HepG2 (cell line): ENCODE measurements around the gene SCP2. TPM values are rescaled to one million over a fixed set of nuclear protein-coding genes. Genes with fewer than 3 reads are reported as not detected.

Experiments
- ARNT2 ChIP-seq: sonication (generic); formaldehyde crosslinking; IDR thresholded peaks from 2 replicates; pipeline ENCODE4 v1.8.0; 2022; ENCODE audit warnings: mild to moderate bottlenecking, low read depth, missing genetic modification reagents, moderate library complexity
- CBX2 ChIP-seq, 2 experiments: fragments of 200-600 bp in 1 of 2; sonication (generic); formaldehyde crosslinking in 1 of 2; IDR thresholded peaks; 2 replicates each; pipeline versions ENCODE4 v1.7.0 to v1.8.1; 2018 to 2022; ENCODE audit warnings: low read depth in 2 of 2, low read length in 1 of 2, mild to moderate bottlenecking in 1 of 2, missing genetic modification reagents in 1 of 2
- ETV5 ChIP-seq: IDR thresholded peaks from 2 replicates; pipeline ENCODE4 v1.6.1; 2018; ENCODE audit warnings: missing biosample characterization, missing genetic modification reagents, inconsistent platforms, borderline replicate concordance
- FIP1L1 ChIP-seq: fragments of 200-400 bp; formaldehyde crosslinking; IDR thresholded peaks from 2 replicates; pipeline ENCODE4 v1.6.1; 2018; ENCODE audit warnings: low read depth, mild to moderate bottlenecking, low read length, moderate library complexity, borderline replicate concordance; ENCODE audit not compliant: insufficient read depth
- HOXA9 ChIP-seq: sonication (generic); formaldehyde crosslinking; IDR thresholded peaks from 2 replicates; pipeline ENCODE4 v1.8.1; 2022; ENCODE audit warnings: missing genetic modification reagents, mild to moderate bottlenecking, moderate library complexity, borderline replicate concordance
- KMT2B ChIP-seq: IDR thresholded peaks from 2 replicates; pipeline ENCODE4 v1.6.1; 2016; ENCODE audit warnings: missing genetic modification reagents, missing compliant biosample characterization
- MAFF ChIP-seq: IDR thresholded peaks from 2 replicates; pipeline ENCODE4 v1.6.1; 2011; ENCODE audit warnings: low read depth, low read length, improper control_type of control experiment
- NR2C2 ChIP-seq: sonication (generic); formaldehyde crosslinking; IDR thresholded peaks from 2 replicates; pipeline ENCODE4 v1.4.0; 2020; ENCODE audit warnings: missing genetic modification reagents, mild to moderate bottlenecking, moderate library complexity, borderline replicate concordance
- ONECUT2 ChIP-seq: sonication (generic); formaldehyde crosslinking; IDR thresholded peaks from 2 replicates; pipeline ENCODE4 v1.4.0; 2020; ENCODE audit warnings: missing genetic modification reagents
- SP2 ChIP-seq: sonication (generic); formaldehyde crosslinking; IDR thresholded peaks from 2 replicates; pipeline ENCODE4 v1.5.1; 2020; ENCODE audit warnings: mild to moderate bottlenecking, missing genetic modification reagents
- SRSF4 ChIP-seq: fragments of 200-400 bp; formaldehyde crosslinking; IDR thresholded peaks from one replicate; pipeline ENCODE4 v1.6.1; 2018; ENCODE audit warnings: mild to moderate bottlenecking, low read depth, low read length, moderate library complexity; ENCODE audit not compliant: poor library complexity, severe bottlenecking
- TBX3 ChIP-seq: fragments of 450-650 bp; IDR thresholded peaks from 2 replicates; pipeline ENCODE4 v1.6.1; 2017; ENCODE audit warnings: antibody characterized with exemption, mild to moderate bottlenecking, inconsistent platforms, borderline replicate concordance
- ZNF225 ChIP-seq: sonication (generic); formaldehyde crosslinking; IDR thresholded peaks from 2 replicates; pipeline ENCODE4 v1.4.0; 2020; ENCODE audit warnings: mild to moderate bottlenecking, missing genetic modification reagents
- ZNF331 ChIP-seq: sonication (generic); formaldehyde crosslinking; IDR thresholded peaks from 2 replicates; pipeline ENCODE4 v1.4.0; 2020; ENCODE audit warnings: missing genetic modification reagents
- ZNF362 ChIP-seq: sonication (generic); formaldehyde crosslinking; IDR thresholded peaks from 2 replicates; pipeline ENCODE4 v1.4.0; 2020; ENCODE audit warnings: missing genetic modification reagents, mild to moderate bottlenecking, borderline replicate concordance
- ZNF646 ChIP-seq: sonication (generic); formaldehyde crosslinking; IDR thresholded peaks from 2 replicates; pipeline ENCODE4 v1.9.0; 2021; ENCODE audit warnings: mild to moderate bottlenecking, missing genetic modification reagents
- ZNF891 ChIP-seq: sonication (generic); formaldehyde crosslinking; IDR thresholded peaks from 2 replicates; pipeline ENCODE4 v1.5.0; 2020; ENCODE audit warnings: mild to moderate bottlenecking, missing genetic modification reagents
- polyA plus RNA-seq, 8 experiments: library from polyadenylated mRNA; depleted of rRNA in 3 of 8; stranded (reverse) in 7 of 8; unstranded in 1 of 8; fragments of >200 nt; fragmentation: Illumina TruSeq in 4 of 8; extraction: Trizol in 4 of 8; gene quantifications; 2 replicates each; pipeline versions ENCODE4 v1.2.1 to v1.2.3, GENCODE V29; 2011 to 2016; ENCODE audit warnings: low read depth in 4 of 8, missing spikeins in 1 of 8, mixed read lengths in 1 of 8; ENCODE audit not compliant: insufficient read depth in 1 of 8
- total RNA-seq, 5 experiments: library from RNA; depleted of rRNA; stranded (reverse); fragments of >200 nt; fragmentation: Illumina TruSeq; extraction: Trizol; gene quantifications; 2 replicates each; pipeline ENCODE4 v1.2.3, GENCODE V29; 2016; ENCODE audit warnings: low read depth in 1 of 5
- TF ChIP-seq, protein P1 (sequence below): sonication (generic); formaldehyde crosslinking; IDR thresholded peaks from 2 replicates; pipeline ENCODE4 v1.8.1; 2023; ENCODE audit warnings: mild to moderate bottlenecking, missing genetic modification reagents
- TF ChIP-seq, protein P2 (sequence below): IDR thresholded peaks from 2 replicates; pipeline ENCODE4 v1.6.1; 2016; ENCODE audit warnings: low read depth, borderline replicate concordance

SCP2 gene
- total and polyA plus RNA-seq, 2 of the 13 experiments (the other 11 are each of a cell fraction or from before 2014, with no cell fraction given): 59.0 to 133 TPM

- TF ChIP-seq CBX2 (IDR thresholded peaks at IDR 0.05; ENCODE audit: low read depth, low read length) (no peak), CBX2 (CRISPR knock-in tag; IDR thresholded peaks at IDR 0.05; ENCODE audit: low read depth) (no peak), ZNF362 (CRISPR knock-in tag) (no peak), ZNF331 (CRISPR knock-in tag) (0 out of 2 replicates have a peak, but pooled peaks have one; percentile 21), NR2C2 (CRISPR knock-in tag) (no peak), SP2 (CRISPR knock-in tag) (peak; percentile 25; the same call in 1 of the 2 replicates), TBX3 (no peak), ZNF225 (no peak; the same call in 1 of the 2 replicates), ONECUT2 (CRISPR knock-in tag) (no peak), HOXA9 (CRISPR knock-in tag) (no peak), SRSF4 (no peak), ETV5 (CRISPR knock-in tag) (no peak), KMT2B (peak; percentile 80), ARNT2 (CRISPR knock-in tag) (peak; percentile 48; the same call in 1 of the 2 replicates), ZNF891 (CRISPR knock-in tag) (no peak), MAFF (no peak), FIP1L1 (no peak), ZNF646 (no peak)
- TF ChIP-seq, protein P1, sequence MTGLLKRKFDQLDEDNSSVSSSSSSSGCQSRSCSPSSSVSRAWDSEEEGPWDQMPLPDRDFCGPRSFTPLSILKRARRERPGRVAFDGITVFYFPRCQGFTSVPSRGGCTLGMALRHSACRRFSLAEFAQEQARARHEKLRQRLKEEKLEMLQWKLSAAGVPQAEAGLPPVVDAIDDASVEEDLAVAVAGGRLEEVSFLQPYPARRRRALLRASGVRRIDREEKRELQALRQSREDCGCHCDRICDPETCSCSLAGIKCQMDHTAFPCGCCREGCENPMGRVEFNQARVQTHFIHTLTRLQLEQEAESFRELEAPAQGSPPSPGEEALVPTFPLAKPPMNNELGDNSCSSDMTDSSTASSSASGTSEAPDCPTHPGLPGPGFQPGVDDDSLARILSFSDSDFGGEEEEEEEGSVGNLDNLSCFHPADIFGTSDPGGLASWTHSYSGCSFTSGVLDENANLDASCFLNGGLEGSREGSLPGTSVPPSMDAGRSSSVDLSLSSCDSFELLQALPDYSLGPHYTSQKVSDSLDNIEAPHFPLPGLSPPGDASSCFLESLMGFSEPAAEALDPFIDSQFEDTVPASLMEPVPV: peak; percentile 20
- TF ChIP-seq, protein P2, sequence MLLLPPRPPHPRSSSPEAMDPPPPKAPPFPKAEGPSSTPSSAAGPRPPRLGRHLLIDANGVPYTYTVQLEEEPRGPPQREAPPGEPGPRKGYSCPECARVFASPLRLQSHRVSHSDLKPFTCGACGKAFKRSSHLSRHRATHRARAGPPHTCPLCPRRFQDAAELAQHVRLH (CRISPR knock-in tag): no peak
Measured at GRCh38 chr1:52927212-52928014, at the start of gene SCP2 (continued).
